HL-60 (cell line): ENCODE measurements around the gene EFCAB6.

Experiments
- CTCF ChIP-seq: IDR thresholded peaks from one replicate; pipeline ENCODE4 v1.5.1; 2011; ENCODE audit warnings: low read length, control low read depth, inconsistent platforms; ENCODE audit not compliant: insufficient read depth
- POLR2AphosphoS5 ChIP-seq: IDR thresholded peaks from 2 replicates; pipeline ENCODE4 v1.6.1; 2012; ENCODE audit warnings: low read depth
- REST ChIP-seq: IDR thresholded peaks from 2 replicates; pipeline ENCODE4 v1.6.1; 2012; ENCODE audit warnings: low read depth; ENCODE audit not compliant: insufficient replicate concordance

GRCh38 chr22:43745783-43746356, 66.2 kb downstream of the EFCAB6 start:
- TF ChIP-seq CTCF (no peak), POLR2AphosphoS5 (no peak), REST (no peak)
